Memory B cell (primary cell): ENCODE results near the gene BRME1.
"Not testable (repeated sequence)": the region's sequence is repeated elsewhere in the genome, so short reads cannot be mapped to it uniquely, and the experiment has no call there.

ENCODE experiments used
- ATAC-seq: fragments of 150-1000 bp; cut with Tn5 transposase; 2 replicates; pipeline ENCODE4 v1.10.0; 2021; ENCODE audit warnings: low read depth, mild to moderate bottlenecking, moderate library complexity
- DNase-seq, 2 donors: peaks; one replicate each; pipeline ENCODE4 v3.0.0; 2022; ENCODE audit warnings: low spot score in 2 of 2
- H3K27ac Mint-ChIP-seq: one replicate; pipeline ENCODE4 v1.8.0; 2022; ENCODE audit warnings: mild to moderate bottlenecking, moderate library complexity, mixed read lengths
- H3K27me3 Mint-ChIP-seq: one replicate; pipeline ENCODE4 v1.8.0; 2022; ENCODE audit warnings: mixed read lengths
- H3K36me3 Mint-ChIP-seq: one replicate; pipeline ENCODE4 v1.8.0; 2022; ENCODE audit warnings: mild to moderate bottlenecking, mixed read lengths
- H3K4me1 Mint-ChIP-seq: one replicate; pipeline ENCODE4 v1.8.0; 2022; ENCODE audit warnings: mixed read lengths
- H3K4me3 Mint-ChIP-seq: one replicate; pipeline ENCODE4 v1.8.0; 2022; ENCODE audit warnings: mild to moderate bottlenecking, moderate library complexity, mixed read lengths
- H3K9me3 Mint-ChIP-seq: one replicate; pipeline ENCODE4 v1.8.0; 2022; ENCODE audit warnings: mixed read lengths

Gene BRME1

GRCh38 chr19:13932911-13933393 lies 27.0 kb upstream of the BRME1 start:
- DNase-seq (no peak), ATAC-seq (no peak)
- H3K27me3 Mint-ChIP-seq: peaks cover 17% of the 10 kb centered on the region
- H3K9me3 Mint-ChIP-seq: no peaks in the 10 kb centered on the region
- no peak overlapping the region for H3K27ac Mint-ChIP-seq
- peaks cover 6% of the 10 kb centered on the region for H3K36me3 Mint-ChIP-seq
- H3K4me3 Mint-ChIP-seq: no peak overlapping the region
- H3K4me1 Mint-ChIP-seq: peaks cover 16% of the 10 kb centered on the region

- ATAC-seq: no peak
- Mint-ChIP-seq H3K4me3 (no peak overlapping the region), H3K27me3 (peaks cover 12% of the 10 kb centered on the region), H3K9me3 (no peaks in the 10 kb centered on the region), H3K36me3 (peaks cover 7% of the 10 kb centered on the region), H3K4me1 (peaks cover 11% of the 10 kb centered on the region), H3K27ac (no peak overlapping the region)
- no peak for DNase-seq
These were observed 26.3 kb upstream of the BRME1 start for GRCh38 chr19:13932149-13932637.

GRCh38 chr19:13931391-13932148 lies 25.7 kb upstream of the BRME1 start:
- H3K9me3 Mint-ChIP-seq: no peaks in the 10 kb centered on the region
- no peak overlapping the region for H3K27ac Mint-ChIP-seq
- peaks cover 12% of the 10 kb centered on the region for H3K27me3 Mint-ChIP-seq
- H3K36me3 Mint-ChIP-seq: peaks cover 10% of the 10 kb centered on the region
- H3K4me1 Mint-ChIP-seq: peaks cover 11% of the 10 kb centered on the region
- no peak overlapping the region for H3K4me3 Mint-ChIP-seq
- ATAC-seq: no peak
- DNase-seq: no peak

GRCh38 chr19:13930402-13930801 lies 24.5 kb upstream of the BRME1 start:
- Mint-ChIP-seq H3K4me3 (no peak overlapping the region), H3K36me3 (peaks cover 12% of the 10 kb centered on the region), H3K4me1 (peaks cover 11% of the 10 kb centered on the region), H3K27ac (no peak overlapping the region), H3K27me3 (peaks cover 9% of the 10 kb centered on the region), H3K9me3 (no peaks in the 10 kb centered on the region)
- ATAC-seq (no peak), DNase-seq (no peak)

- Mint-ChIP-seq H3K36me3 (peaks cover 13% of the 10 kb centered on the region), H3K27ac (no peak overlapping the region), H3K9me3 (no peaks in the 10 kb centered on the region), H3K4me1 (peaks cover 11% of the 10 kb centered on the region), H3K27me3 (peaks cover 9% of the 10 kb centered on the region), H3K4me3 (no peak overlapping the region)
- DNase-seq (no peak), ATAC-seq (no peak)
These were observed 24.0 kb upstream of the BRME1 start for GRCh38 chr19:13929956-13930355.

GRCh38 chr19:13929340-13929739 lies 23.4 kb upstream of the BRME1 start:
- H3K4me3 Mint-ChIP-seq: no peak overlapping the region
- peaks cover 3% of the 10 kb centered on the region for H3K27me3 Mint-ChIP-seq
- DNase-seq: no peak
- H3K36me3 Mint-ChIP-seq: peaks cover 16% of the 10 kb centered on the region
- no peak for ATAC-seq
- no peak overlapping the region for H3K27ac Mint-ChIP-seq
- H3K9me3 Mint-ChIP-seq: no peaks in the 10 kb centered on the region
- peaks cover 5% of the 10 kb centered on the region for H3K4me1 Mint-ChIP-seq

- Mint-ChIP-seq H3K27ac (no peak overlapping the region), H3K9me3 (no peaks in the 10 kb centered on the region), H3K4me3 (no peak overlapping the region), H3K36me3 (peaks cover 25% of the 10 kb centered on the region), H3K27me3 (no peaks in the 10 kb centered on the region), H3K4me1 (no peaks in the 10 kb centered on the region)
- no peak for DNase-seq
- ATAC-seq: no peak
These were observed 20.8 kb upstream of the BRME1 start for GRCh38 chr19:13926715-13927114.

GRCh38 chr19:13926010-13926409 lies 20.1 kb upstream of the BRME1 start:
- H3K4me1 Mint-ChIP-seq: peaks cover 2% of the 10 kb centered on the region
- no peaks in the 10 kb centered on the region for H3K27me3 Mint-ChIP-seq
- H3K4me3 Mint-ChIP-seq: no peak overlapping the region
- DNase-seq: no peak
- H3K36me3 Mint-ChIP-seq: peaks cover 30% of the 10 kb centered on the region
- H3K9me3 Mint-ChIP-seq: no peaks in the 10 kb centered on the region
- no peak overlapping the region for H3K27ac Mint-ChIP-seq
- no peak for ATAC-seq

- ATAC-seq (no peak), DNase-seq (no peak)
- peaks cover 2% of the 10 kb centered on the region for H3K4me1 Mint-ChIP-seq
- H3K27me3 Mint-ChIP-seq: no peaks in the 10 kb centered on the region
- no peaks in the 10 kb centered on the region for H3K9me3 Mint-ChIP-seq
- peaks cover 34% of the 10 kb centered on the region for H3K36me3 Mint-ChIP-seq
- H3K4me3 Mint-ChIP-seq: no peak overlapping the region
- H3K27ac Mint-ChIP-seq: no peak overlapping the region
These were observed 17.5 kb upstream of the BRME1 start for GRCh38 chr19:13923194-13923987.

- H3K4me3 Mint-ChIP-seq, H3K27ac Mint-ChIP-seq, ATAC-seq, H3K27me3 Mint-ChIP-seq, H3K4me1 Mint-ChIP-seq, DNase-seq, H3K9me3 Mint-ChIP-seq: not testable (repeated sequence)
- peaks cover 29% of the 10 kb centered on the region for H3K36me3 Mint-ChIP-seq
These were observed 16.2 kb upstream of the BRME1 start for GRCh38 chr19:13922118-13922517.

GRCh38 chr19:13920940-13921747 lies 15.2 kb upstream of the BRME1 start:
- peaks cover 27% of the 10 kb centered on the region for H3K36me3 Mint-ChIP-seq
- DNase-seq (no peak), ATAC-seq (peak; percentile 82)
- H3K9me3 Mint-ChIP-seq: no peaks in the 10 kb centered on the region
- H3K4me1 Mint-ChIP-seq: peaks cover 2% of the 10 kb centered on the region
- H3K27ac Mint-ChIP-seq: no peak overlapping the region
- H3K27me3 Mint-ChIP-seq: no peaks in the 10 kb centered on the region
- no peak overlapping the region for H3K4me3 Mint-ChIP-seq

GRCh38 chr19:13920524-13920923 lies 14.6 kb upstream of the BRME1 start:
- H3K9me3 Mint-ChIP-seq: no peaks in the 10 kb centered on the region
- no peaks in the 10 kb centered on the region for H3K27me3 Mint-ChIP-seq
- no peak for ATAC-seq
- H3K27ac Mint-ChIP-seq: no peak overlapping the region
- peaks cover 2% of the 10 kb centered on the region for H3K4me1 Mint-ChIP-seq
- H3K4me3 Mint-ChIP-seq: no peak overlapping the region
- no peak for DNase-seq
- peaks cover 25% of the 10 kb centered on the region for H3K36me3 Mint-ChIP-seq

- DNase-seq (no peak), ATAC-seq (no peak)
- H3K4me1 Mint-ChIP-seq: peaks cover 2% of the 10 kb centered on the region
- peaks cover 21% of the 10 kb centered on the region for H3K36me3 Mint-ChIP-seq
- no peaks in the 10 kb centered on the region for H3K27me3 Mint-ChIP-seq
- no peaks in the 10 kb centered on the region for H3K9me3 Mint-ChIP-seq
- H3K27ac Mint-ChIP-seq: no peak overlapping the region
- no peak overlapping the region for H3K4me3 Mint-ChIP-seq
These were observed 13.0 kb upstream of the BRME1 start for GRCh38 chr19:13918726-13919411.
